PC-3 (cell line): ENCODE data around the gene RNU1-3.
"Not testable (repeated sequence)": the region's sequence is repeated elsewhere in the genome, so short reads cannot be mapped to it uniquely, and the experiment has no call there.

Experiments
- EZH2 ChIP-seq: fragments of 300-600 bp; sonication (generic); IDR thresholded peaks from one replicate; pipeline ENCODE4 v1.6.1; 2017; ENCODE audit warnings: antibody characterized with exemption, mild to moderate bottlenecking, low read length; ENCODE audit not compliant: unreplicated experiment
- TF ChIP-seq, protein P1 (sequence below): fragments of 300-600 bp; sonication (generic); conservative IDR thresholded peaks from 2 replicates; pipeline ENCODE4 v1.5.1; 2017; ENCODE audit warnings: antibody characterized with exemption, low read depth, mild to moderate bottlenecking, low read length

GRCh38 chr1:16697152-16697551 is 30.4 kb upstream of the RNU1-3 start:
- TF ChIP-seq, protein P1, sequence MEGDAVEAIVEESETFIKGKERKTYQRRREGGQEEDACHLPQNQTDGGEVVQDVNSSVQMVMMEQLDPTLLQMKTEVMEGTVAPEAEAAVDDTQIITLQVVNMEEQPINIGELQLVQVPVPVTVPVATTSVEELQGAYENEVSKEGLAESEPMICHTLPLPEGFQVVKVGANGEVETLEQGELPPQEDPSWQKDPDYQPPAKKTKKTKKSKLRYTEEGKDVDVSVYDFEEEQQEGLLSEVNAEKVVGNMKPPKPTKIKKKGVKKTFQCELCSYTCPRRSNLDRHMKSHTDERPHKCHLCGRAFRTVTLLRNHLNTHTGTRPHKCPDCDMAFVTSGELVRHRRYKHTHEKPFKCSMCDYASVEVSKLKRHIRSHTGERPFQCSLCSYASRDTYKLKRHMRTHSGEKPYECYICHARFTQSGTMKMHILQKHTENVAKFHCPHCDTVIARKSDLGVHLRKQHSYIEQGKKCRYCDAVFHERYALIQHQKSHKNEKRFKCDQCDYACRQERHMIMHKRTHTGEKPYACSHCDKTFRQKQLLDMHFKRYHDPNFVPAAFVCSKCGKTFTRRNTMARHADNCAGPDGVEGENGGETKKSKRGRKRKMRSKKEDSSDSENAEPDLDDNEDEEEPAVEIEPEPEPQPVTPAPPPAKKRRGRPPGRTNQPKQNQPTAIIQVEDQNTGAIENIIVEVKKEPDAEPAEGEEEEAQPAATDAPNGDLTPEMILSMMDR = not testable (repeated sequence)
- not testable (repeated sequence) for TF ChIP-seq EZH2
